GM21528 (cell line): ENCODE results near the gene CBFA2T2.
"Not testable (repeated sequence)": the region's sequence is repeated elsewhere in the genome, so short reads cannot be mapped to it uniquely, and the experiment has no call there.

Experiments used
- ATAC-seq: cut with Tn5 transposase; IDR thresholded peaks from one replicate; pipeline ENCODE4 v1.9.1; 2021; ENCODE audit warnings: mild to moderate bottlenecking, moderate library complexity; ENCODE audit not compliant: unreplicated experiment, low FRiP score

The CBFA2T2 gene

DNA sequence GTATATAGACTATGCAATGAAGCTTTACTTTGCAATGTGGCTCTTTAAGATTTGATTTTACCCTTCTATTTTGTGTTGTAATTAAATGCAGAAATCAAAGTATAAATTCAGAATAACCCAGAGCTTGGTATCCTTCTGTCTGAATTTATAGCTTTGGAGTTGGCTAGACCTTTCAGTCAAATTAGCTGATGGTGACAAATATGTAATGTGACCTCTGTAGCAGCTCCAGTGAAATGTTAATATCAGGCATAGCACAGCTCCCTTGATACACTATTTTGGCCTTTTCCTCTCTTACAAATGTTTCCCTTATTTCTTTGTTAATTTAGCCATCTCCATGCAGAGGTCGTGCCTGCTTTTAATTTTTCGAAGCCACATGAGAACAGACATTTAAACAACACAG, 11.1 kb downstream of the CBFA2T2 start:
- no peak for ATAC-seq

DNA sequence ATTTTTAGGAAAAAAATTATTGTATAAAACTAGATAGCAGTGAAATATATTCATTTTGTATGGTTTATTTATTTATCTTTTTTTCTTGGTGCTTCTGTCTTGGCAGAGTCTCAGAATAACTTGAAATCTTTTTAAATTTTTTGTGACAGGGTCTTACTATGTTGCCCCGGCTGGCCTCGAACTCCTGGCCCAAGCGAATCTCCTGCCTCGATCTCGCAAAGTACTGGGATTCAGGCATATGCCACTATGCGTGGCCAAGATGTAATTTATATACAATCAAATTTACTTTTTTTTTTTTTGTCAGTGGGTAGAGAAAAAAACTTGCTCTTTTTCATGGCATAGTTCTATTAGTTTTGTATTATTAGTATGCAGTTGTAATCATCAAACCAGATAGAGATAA, 13.7 kb downstream of the CBFA2T2 start:
- ATAC-seq: no peak

DNA sequence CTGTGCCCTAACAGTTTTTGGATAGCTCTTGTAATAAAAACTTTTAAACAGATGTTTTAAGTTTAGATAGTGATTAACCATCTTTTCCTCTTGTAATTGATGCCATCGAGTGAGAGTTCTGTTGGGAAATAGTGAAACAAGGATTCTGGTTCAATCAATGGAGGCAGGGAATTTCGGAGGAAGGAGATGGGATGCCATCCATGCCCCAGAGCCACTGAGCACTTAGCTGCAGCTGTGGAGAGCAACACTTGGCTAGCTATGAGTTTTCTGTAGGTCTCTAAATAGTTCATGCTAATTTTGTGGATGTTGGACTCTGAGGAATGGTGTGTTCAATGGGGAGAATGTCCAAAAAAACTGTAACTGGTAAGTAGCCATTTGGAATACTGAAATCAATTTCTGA, 16.7 kb downstream of the CBFA2T2 start:
- ATAC-seq: no peak

DNA sequence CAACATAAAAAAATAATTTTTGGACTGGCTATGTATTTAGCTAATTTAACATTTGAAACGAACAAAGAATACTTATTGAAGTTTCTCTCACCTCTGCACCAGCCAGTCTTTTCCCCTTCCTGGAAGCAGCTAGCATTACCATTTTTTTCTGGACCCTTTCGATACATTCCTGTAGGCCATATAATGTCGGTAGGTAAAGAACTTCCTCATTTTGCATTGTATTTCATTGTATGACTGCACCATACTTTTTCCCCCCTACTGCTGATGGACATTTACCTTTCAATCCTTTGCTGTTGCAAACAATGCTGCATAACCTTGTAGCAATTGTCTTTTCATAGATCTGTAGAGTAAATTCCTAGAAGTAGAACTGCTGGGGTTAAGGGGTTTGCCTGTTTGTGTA, 17.6 kb downstream of the CBFA2T2 start:
- no peak for ATAC-seq

DNA sequence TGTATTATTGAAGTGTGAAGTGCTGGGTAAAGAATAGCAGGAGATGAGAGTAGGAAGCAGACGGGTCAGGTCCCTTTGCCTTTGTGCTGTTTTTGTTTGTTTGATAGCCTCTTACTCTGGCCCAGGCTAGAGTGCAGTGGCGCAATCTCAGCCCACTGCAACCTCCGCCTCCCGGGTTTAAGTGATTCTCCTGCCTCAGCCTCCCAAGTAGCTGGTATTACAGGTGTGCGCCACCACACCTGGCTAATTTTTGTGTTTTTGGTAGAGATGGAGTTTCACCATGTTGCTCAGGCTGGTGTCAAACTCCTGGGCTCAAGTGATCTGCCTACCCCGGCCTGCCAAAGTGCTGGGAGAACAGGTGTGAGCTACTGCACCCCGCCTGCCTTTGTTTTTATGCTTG, 18.1 kb downstream of the CBFA2T2 start:
- not testable (repeated sequence) for ATAC-seq

DNA sequence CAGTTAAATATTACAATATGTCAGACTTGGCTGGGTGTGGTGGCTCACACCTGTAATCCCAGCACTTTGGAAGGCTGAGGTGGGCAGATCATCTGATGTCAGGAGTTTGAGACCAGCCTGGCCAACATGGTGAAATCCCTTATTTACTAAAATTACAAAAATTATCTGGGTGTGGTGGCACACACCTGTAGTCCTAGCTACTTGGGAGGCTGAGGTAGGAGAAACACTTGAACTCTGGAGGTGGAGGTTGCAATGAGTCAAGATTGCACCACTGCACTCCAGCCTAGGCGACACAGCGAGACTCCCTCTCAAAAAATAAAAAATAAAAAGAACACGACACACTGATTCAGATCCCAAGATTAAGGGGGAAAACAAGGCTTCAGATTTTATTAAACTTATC, 19.2 kb downstream of the CBFA2T2 start:
- ATAC-seq: not testable (repeated sequence)

DNA sequence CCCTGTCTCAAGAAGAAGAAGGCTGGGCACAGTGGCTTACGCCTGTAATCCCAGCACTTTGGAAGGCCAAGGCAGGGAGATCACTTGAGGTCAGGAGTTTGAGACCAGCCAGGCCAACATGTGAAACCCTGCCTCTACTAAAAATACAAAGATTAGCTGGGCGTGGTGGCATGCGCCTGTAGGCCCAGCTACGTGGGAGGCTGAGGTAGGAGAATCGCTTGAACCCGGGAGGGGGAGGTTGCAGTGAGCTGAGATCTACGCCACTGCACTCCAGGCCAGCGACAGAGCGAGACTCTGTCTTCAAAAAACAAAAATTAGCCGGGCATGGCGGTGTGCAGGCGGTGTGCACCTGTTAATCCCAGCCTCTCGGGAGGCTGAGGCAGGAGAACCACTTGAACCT, 22.0 kb downstream of the CBFA2T2 start:
- not testable (repeated sequence) for ATAC-seq

DNA sequence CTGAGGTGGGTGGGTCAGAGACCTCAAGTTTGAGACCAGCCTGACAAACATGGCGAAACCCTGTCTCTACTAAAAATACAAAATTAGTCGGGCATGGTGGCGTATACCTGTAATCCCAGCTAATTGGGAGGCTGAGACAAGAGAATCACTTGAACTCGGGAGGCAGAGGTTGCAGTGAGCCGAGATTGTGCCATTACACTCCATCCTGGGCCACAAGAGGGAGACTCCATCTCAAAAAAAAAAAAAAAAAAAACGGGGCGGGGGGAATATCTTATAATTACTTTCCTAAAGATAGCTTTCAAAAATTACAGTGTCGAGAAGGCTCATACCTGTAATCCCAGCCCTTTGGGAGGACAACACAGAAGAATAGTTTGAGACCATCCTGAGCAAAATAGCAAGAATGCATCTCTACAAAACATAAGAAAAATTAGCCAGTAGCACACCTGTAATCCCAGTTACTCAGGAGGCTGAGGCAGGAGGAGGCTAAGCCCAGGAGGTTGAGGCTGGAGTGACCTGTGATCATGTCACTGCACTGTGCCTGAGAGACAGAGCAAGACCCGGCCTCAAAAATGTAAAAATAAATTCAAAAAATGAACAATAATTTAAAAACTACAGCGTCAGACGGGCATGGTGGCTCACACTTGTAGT, 25.8 kb downstream of the CBFA2T2 start:
- no peak for ATAC-seq

DNA sequence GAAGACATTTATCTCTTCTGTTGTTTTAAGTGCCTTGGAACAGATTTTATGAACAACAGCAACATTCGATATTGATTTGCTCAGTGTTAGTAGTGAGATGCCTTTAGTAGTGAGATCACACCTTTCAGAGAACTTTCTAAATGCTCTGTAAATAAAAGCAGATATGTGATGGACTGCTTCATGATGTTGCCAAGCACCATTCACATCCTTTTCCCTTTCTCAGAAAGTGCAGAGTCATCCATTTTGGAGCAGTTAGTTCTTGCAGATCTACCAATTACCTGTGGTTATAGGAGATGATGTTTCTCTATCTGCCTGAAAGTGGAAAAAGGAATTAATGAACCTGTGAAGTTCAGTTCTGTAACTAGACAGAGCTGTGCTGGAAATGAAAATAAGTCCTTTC, 27.0 kb downstream of the CBFA2T2 start:
- no peak for ATAC-seq

DNA sequence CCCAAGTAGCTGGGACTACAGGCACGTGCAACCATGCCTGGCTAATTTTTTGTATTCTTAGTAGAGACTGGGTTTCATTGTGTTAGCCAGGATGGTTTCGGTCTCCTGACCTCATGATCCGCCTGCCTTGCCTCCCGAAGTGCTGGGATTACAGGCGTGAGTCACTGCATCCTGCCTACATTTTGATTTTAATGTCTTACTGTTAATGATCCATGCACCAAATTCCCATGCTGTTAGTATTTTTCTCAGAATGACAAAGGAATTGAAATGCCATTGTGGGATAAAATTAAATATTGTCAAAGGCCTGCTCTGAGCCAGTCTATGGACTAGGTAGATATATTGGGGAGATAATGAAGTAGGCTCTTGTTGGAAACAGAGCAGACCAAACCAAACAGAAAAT, 28.2 kb downstream of the CBFA2T2 start:
- ATAC-seq: no peak

DNA sequence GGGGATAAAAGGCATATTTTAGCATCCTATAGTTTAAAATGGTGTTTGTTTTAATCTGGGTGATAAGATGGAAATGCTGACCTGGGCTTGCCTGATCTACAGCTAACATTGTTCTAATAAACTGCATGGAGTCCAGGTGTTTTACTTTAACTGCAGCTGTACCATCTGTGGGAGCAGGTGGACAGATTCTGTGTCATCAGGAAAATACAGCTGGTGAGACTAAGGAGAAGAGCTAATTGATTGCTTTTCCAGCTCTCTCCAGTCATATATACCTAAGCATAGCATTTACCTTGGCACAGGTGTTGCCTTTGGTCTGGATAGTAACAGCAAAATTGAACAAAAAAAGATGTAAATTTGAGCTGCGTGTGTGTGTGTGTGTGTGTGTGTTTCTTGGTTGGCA, 31.6 kb downstream of the CBFA2T2 start:
- ATAC-seq: no peak

DNA sequence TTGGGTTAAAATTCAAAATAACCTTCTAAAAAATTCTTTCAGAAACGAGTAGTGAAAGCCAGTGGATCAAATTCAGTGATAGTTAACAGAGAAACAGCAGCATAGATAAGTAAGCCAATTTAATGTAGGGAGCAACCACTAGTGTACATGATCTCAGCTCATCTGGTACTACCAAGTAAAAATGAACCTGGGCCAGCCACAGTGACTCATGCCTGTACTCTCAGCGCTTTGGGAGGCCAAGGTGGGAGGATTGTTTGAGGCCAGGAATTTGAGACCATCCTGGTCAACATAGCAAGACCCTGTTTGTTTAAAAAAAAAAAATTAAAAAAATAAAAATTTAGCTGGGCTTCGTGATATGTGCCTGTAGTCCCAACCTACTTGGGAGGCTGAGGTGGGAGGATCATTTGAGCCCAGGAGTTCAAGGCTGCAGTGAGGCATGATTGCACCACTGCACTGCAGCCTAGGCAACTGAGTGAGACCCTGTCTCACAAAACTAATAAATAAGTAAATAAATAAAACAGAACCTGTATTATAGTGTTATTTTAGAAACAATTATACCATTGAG, 32.4 kb downstream of the CBFA2T2 start:
- no peak for ATAC-seq

DNA sequence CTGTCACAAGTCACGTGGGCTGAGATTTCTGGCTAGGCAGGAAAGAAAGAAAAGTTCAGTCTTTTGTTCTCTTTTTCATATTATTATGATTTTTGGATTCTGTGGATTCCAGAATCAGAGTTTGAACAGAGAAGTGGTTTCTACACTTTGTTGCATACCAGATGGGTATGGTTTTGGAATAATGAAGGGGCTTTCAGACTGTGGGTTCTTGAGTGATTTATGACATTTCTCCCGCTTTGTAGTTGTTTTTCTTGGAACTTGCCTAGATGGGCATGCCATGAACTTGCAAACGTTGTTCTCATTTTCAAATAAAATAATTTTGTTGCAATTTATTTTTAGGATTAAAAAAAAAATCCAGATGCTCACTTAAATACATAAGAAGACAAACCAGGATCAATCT, 34.4 kb downstream of the CBFA2T2 start:
- no peak for ATAC-seq

DNA sequence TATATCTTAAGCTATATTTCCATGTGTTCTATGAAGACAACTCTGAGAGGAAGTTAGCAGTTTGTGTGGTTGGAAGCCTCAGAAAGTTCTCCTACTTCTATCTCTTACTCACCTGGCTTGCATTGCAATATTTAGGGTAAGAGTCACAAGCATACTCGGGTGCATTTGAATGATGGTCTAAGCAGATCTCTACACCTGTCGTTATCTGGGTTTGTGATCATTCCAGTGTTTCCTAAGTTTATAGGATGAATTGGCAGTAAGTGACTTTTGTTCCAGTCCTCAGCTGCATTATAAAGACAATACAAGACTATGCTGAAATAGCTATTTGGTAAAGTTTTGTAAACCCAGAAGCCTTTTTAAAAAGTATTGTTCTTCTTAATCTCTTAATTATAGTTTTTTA, 36.9 kb downstream of the CBFA2T2 start:
- no peak for ATAC-seq

DNA sequence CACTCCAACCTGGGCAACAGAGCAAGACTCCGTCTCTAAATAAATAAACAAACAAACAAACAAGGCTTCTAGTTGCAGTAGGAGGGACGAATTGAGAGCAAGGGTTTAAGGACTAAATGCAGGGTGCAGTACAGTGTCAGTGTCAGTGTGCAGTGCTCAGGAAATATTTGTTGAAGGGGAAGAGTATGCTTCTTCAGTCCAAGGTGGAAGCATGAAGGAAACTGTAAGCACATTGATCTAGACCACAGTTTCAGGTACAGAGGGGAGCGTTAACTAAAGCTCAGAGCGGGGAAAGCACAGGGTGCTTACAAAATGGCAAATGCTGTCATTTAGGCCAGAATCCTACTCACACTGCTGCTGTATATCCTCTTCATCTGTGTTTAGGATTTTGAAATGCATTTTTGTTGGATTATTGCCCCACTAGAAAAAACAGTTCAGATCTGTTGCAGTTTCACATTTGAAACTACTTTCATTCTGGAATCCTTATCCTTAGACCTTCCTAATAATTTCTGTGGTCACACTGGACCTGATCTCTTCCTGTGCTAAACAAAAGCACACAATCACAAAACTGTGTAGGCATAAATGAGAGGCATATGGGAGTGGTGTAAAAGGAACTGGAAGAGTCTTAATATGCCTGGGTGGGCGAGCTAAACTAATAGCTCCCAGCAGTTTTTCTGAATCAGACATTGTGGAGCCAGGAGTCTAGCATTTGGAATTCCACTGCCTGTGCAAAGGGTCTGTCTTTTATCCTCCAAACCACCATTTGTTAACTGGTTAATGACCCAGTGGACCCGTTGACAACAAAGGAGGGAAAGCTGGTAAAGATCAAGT, 41.4 kb downstream of the CBFA2T2 start:
- ATAC-seq: no peak

DNA sequence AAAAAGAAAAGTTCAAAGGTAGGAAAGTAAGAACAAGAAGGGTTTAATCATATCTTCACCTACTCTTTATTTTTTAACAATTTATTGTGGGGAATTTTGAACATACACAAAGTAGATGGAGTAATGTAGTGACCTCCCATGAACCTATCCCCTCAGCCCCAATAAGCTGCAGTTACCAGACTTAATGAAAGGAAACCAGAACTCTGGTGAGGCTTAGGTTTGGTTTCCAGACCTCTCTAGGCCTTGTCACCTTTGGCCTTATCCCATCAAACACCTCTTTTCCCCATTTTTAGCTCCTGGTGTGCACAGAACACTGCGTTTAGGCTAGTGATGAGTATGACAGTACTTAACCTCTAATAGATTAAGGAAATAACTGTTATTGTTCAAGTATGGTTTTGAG, 42.0 kb downstream of the CBFA2T2 start:
- ATAC-seq: no peak

DNA sequence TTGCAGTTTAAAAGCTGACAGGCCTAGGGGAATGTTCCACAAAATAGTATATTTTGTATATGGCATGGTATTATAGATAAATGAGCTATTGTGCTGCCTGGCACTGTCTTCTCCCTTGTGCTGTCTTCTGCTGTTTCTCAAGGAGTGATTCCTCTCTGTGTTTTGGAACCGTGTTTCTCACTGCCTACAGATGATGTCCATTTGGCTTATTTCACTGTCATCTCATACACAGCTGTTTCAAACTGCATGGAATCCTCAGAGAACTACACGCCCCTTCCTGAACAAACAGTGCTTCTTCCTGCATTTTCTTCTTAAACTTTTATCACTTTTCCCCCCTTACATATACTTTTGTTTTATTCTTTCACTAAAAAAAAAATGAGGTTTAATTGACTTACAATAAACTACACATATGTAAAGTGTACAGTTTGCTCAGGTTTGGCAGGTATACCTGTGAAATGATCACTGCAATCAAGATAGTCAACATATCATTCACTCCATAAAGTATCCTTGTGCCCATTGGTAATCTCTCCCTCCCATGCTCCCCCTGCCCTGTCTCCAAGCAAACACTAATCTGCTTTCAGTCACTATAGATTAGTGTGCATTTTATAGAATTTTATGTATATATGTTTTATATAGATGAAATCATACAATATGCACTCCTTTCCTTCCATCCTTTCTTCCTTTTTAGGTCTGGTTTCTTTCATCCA, 43.0 kb downstream of the CBFA2T2 start:
- no peak for ATAC-seq

DNA sequence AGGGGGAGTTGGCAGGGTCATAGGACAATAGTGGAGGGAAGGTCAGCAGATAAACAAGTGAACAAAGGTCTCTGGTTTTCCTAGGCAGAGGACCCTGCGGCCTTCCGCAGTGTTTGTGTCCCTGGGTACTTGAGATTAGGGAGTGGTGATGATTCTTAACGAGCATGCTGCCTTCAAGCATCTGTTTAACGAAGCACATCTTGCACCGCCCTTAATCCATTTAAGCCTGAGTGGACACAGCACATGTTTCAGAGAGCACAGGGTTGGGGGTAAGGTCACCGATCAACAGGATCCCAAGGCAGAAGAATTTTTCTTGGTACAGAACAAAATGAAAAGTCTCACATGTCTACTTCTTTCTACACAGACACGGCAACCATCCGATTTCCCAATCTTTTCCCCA, 45.8 kb downstream of the CBFA2T2 start:
- not testable (repeated sequence) for ATAC-seq

DNA sequence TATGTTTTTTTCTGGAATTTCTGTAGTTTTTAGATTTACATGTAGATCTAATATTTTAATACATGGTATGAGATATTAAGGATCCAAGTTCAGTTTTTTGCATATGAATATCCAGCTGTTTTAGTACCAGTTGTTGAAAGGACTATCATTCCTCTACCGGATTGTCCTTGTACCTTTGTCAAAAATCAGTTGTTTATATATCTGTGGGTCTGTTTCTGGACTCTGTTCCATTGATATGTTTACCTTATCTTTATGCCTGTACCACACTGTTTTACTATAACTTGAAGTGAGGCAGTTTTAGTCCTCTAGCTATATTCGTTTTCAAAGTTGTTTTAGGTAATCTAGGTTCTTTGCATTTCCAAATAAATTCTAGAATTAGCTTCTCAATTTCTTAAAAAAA, 47.7 kb downstream of the CBFA2T2 start:
- no peak for ATAC-seq

DNA sequence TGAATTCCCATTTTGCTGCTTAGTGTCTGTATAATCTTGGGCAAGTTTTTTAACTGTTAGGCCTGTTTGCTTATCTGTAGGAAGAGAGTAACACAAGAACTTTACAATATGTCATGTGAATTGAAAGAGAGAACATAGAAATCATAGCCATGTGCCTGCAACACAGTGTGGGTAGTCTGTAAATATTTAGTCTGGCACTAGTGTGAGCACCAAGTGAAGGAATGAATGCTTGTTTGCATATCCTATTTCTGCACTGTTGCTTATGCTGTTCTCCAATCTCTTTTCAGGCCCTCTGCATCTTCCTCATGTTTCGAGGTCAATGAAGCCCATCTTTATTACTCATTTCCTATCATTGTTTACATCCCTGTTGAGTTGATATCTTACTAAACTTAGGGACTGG, 49.2 kb downstream of the CBFA2T2 start:
- no peak for ATAC-seq

DNA sequence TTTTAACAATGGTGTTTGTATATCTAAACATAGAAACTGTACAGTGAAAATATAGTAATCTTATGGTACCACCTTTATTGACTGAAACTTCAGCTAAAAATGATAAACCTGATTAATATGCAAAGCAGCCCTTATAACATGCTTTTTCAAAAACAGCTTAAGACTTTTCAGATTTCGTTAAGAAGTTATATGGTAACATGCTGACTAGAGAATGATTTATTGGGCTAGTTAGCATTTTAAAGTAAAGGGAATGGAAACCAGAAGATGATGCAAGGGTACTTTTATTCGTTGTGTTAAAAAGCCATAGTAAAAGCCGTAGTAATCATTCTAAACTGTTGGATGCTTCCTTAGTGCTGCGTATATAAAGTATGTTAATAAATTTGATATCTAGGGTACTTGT, 50.5 kb downstream of the CBFA2T2 start:
- no peak for ATAC-seq
